ENCODE results near the gene DNAJB1.
"Not testable (repeated sequence)": the region's sequence is repeated elsewhere in the genome, so short reads cannot be mapped to it uniquely, and the experiment has no call there.

DNAJB1 gene

DNA sequence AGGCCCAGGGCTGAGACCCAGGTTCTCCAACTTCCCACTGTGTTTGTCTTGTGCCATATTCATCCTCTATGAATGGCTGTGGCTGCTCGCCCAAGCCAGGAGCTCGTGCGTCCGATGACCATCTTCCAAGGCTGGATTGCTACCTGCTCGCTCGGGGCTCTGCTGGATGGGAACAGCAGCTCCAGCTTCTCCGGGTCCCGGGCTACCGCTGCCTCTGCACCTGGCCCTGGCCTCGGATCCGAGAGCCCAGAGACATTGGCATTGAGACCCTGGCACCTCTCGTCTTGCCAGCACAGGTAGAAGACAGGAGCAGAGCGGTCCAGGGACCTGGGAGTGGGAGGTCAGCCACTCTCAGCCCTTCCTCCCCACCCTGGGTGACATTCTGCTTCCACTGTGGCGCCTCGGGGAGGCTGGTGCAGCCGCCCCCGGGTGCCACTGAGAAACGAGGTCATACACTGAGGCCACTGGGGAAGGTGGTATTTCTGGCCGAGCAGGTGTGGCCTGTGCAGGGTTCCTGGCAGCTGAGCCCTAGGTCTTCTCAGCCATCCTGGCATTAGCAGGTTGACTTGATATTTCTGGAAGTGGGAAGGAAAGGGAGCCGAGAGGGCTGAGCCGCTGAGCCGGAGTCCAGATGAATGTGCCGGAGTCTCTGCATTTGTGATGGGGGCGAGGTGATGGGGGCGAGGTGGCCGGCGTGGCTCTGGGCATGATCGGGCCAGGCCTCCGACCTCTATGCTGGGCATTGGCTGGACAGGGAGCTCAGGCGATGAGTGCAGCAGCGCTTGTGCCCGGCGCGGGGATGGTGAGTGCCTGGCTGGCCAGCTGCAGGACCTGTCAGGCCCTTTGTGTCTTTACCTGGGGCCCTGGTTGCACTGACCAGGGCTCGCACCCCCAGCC lies 35.1 kb upstream of the DNAJB1 start:
- peak in 2 of 14 donors; percentile 38 to 88 for DNase-seq

DNA sequence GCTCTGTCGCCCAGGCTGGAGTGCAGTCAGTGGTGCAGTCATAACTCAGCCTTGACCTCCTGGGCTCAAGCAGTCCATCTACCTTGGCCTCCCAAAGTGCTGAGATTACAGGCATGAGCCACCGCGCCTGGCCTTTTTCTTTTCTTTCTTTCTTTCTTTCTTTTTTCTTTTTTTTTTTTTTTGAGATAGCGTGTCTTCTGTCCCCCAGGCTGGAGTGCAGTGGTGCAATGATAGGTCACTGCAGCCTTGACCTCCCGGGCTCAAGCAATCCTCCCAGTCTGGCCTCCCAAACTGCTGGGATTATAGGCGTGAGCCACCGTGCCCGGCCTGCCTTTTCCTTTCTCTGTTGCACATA lies 33.8 kb upstream of the DNAJB1 start:
- not testable (repeated sequence) for DNase-seq

DNA sequence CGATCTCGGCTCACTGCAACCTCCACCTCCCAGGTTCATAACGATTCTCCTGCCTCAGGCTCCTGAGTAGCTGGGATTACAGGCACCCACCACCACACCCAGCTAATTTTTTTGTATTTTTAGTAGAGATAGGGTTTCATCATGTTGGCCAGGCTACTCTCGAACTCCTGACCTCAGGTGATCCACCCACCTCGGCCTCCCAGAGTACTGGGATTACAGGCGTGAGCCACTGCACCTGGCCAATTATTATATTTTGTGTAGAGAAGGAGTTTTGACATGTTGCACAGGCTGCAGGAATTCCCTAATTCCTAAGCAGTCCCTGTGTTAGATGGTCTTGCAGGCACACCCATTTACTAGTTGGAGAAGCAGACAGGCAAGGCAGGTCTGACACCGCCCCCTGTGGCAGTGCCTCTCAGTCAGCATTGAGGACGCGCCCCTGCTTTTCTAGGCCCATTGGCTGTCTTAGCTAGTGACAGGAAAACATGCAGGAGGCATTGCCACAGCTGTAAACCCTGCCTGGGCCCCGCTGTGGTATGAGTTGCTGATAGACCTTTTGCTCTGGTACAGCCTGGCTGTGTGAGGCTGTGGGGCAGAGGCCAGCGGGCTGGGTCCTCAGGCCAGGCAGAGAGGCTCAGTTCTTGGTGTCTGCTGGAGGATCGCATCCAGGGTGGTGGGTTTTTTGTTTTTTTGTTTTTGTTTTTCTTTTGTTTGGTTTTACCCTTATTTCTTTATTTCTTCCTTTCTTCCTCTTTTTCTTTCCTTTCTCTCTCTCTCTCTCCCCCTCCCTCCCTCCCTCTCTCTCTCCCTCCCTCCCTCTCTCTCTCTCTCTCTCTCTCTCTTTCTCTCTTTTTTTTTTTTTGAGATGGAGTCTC lies 33.2 kb upstream of the DNAJB1 start:
- peak in 8 of 14 donors; percentile 17 to 71 (median 30) for DNase-seq

DNA sequence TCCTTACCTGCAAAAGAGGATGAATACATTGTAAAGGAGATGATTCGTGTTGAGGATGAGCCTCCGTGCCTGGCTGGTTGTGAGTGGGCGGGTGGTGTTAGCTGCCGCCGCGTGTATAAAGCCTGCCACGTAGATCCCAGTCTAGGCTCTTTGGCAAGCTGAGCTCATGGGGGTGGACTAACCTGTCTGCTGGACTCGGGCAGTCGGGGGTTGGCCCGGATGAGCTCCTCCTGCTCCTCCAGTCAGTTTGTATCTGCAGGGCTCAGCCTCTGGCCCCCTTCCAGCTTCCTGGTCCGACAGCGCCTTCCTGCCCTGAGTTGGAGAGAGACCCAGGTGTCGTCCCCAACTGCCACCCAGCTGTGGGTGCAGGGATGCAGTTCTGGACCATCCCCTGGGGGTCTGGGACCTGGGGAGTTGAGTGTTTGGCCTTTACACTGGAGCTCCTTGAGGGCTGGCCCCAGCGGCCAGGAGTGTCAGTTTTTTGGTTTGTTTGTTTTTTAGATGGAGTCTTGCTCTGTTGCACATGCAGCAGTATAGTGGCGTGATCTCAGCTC lies 32.1 kb upstream of the DNAJB1 start:
- DNase-seq, result peak in 1 of 14 donors; percentile 67

DNA sequence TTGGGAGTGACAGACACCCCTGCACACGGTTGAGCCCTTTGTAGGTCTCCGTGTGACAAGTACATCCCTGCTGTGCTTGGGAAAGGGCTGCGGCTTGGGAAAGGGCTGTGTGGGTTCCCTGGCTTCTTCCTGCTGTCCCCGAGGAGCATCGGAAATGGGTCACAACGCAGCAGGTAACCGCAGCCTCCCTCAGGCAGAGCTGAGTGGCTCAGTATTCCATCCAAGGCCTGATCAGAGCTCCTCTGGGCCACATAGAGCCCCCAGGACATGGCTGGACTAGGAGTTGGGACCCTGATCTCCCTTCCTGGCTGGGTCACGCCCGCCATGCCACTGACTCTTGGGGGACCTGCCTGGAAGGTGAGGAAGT lies 27.5 kb upstream of the DNAJB1 start:
- no peak for DNase-seq

DNA sequence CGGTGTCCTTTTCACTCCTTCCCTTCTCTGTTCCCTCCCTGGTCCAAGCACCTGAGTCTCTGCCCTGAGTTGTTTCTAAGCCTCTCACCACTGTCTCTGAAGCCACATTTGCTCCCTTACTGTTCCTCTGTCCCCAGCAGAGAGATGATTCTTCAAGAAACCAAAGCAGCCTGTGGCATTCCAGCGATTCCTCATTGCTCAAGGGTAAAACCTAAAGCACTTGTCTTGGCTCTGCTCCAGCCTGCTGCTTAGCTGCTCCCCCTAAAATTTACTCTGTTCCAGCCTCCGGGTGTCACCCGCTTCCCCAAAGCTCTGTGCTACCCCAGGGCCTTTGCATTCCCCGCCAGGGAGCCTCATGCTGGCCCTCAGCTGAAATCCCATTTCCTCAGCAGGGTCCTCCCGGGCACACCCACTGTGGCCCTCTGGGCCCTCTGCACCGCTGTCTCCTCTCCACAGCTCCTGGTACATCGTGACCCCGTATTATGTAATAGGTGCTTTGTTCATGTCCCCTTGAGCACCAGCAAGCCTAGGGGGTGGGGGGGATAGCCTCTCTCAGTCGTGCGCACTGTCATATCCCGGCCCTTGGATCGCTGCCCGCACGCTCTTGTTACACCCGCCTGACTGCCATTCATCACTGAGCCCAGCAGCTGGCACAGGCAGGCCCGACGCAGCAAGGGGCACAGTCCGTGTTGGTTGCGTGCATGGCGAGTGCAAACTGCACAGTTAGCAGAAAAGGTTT lies 26.9 kb upstream of the DNAJB1 start:
- DNase-seq, result peak in 13 of 14 donors; percentile 34 to 93 (median 88)

DNA sequence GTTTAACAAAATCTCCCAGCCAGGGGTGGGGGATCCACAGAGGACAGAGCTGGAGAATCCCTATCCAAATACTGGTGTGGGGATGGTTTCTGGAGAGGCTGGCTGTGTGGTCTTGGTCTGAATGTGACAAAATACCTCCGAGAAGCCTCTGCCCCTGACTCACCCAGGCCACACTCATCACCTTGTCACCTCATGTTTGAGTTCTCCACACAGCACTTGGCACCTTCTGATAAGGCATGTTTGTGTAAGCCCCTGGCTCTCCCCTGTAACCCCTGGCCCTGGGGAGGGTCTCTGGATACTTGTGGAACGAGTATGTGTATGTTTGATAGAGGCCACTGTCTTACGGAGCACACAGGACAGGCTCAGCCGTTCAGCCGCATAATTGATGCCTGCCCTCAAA lies 25.9 kb upstream of the DNAJB1 start:
- DNase-seq, result peak in 2 of 14 donors; percentile 10 to 18

DNA sequence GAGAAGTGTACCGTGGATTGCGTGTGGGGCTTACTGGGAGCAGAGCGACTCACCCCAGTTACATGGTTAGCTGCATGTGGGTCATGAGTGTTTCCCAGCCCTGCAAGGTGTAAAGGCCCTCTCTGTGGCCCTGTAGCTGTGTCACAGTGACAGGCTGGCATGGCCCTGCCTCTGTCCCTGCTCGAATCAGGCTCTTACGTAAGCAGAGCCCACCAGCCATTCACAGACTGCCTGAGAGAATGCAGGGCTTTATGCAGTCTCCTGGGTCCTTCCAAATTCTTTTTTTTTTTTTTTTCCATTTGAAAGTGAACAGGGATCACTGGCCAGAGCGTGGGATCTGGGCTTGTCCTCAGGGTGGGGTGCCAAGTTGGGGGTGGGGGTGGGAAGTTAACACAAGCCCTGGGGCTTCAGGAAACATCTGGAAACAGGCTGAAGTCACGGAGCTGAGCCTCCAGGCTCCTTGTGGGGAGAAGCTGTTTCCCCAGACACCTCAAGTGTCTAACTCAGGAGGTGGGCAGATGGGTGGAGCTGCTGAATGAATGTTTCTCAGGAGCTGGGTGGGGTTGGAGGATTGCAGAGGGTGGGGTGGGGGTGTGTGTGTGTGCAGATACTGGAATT lies 24.6 kb upstream of the DNAJB1 start:
- DNase-seq, result peak in 6 of 14 donors; percentile 14 to 43 (median 32)

DNA sequence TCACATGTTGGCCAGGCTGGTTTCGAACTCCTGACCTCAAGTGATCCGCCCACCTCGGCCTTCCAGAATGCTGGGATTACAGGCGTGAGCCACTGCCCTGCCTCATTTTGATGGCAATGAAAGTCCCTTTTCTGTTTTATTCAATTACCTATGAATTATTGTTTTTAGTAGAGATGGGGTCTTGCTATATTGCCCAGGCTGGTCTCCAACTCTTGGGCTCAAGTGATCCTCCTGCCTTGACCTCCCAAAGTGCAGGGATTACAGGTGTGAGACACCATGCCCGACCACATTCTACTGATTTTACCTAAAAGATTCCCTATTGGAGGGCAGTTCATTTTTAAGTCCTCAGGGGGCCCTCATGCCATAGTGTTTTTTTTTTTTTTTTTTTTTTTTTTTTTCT lies 23.8 kb upstream of the DNAJB1 start:
- DNase-seq, result not testable (repeated sequence)

DNA sequence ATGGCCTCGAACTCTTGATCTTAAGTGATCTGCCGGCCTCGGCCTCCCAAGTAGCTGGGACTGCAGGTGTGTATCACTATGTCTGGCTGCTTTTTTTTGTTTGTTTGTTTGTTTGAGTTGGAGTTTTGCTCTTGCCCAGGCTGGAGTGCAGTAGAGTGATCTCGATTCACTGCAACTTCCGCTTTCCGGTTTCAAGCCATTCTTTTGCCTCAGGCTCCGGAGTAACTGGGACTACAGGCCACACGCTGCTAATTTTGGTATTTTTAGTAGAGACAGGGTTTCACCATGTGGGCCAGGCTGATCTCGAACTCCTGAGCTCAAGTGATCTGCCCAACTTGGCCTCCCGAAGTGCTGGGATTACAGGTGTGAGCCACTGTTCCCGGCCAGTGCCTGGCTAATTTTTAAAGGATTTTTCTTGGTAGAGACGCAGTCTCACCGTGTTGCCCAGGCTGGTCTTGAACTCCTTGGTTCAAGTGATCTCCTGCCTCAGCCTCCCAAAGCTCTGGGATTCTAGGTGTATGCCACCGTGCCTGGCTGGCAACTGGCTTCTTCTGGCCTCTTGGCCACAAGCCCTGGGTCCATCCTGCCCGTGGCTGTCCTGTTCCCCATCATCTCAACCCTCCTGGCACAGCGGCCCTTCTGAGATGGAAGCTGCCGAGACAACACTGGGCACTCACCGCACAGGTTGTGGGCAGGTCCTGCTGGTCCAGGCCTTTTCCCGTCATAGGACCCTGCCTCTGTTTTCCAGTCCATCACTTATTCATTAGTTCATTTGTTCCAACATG lies 22.7 kb upstream of the DNAJB1 start:
- DNase-seq, result peak in 1 of 14 donors; percentile 71

DNA sequence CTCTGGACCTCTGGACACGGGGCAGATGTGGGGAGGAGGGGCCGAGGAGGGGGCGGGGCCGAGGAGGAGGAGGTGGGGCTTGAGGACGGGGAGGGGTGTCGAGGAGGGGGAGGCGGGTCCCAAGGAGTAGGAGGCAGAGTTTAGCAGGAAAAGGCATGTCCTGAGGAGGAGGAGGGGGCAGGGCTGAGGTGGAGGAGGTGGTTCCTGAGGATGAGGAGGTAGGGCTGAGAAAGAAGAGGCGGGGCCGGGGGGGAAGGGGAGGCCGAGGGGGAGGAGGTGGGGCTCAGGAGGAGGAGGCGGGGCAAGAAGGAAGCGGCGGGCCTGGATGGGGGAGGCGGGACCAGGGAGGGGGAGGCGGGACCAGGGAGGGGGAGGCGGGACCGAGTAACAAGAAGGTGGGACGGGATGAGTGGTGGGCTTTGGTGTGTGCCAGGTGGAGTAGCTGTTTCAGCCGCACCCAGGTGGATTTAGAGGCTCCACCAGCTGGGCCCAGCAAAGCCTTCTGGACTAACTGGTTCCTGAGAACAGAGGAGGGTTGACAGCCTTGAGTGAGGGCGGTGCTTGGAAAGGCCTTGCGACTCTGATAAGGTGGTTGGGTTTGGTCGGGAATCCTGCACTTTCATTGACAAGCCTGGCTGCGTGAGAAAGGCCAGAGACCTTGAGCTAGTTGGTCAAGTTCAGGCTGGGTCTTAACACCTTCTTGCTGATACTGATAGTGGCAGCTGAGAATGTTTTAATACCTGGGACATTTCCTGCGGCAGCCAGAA lies 18.9 kb upstream of the DNAJB1 start:
- DNase-seq, result peak in 1 of 14 donors; percentile 21

DNA sequence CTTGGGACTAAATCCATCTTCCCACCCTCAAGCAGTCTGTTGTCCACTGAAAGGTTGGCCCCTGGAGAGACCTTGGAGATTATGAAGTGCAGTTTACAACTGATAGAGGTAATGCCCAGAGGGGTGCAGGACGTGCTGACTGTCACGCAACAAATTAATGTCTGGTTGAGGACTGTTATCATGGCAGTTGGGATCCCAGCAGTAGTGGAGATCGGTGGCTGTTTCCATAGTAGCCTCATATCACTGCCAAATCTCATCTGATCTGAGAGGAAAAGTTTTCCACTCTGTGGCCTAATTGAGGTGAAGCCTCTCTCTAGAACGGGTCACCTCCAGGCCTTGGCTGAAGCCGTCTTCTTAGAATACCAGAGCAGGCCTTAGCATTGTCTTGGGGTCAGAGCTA lies 15.3 kb upstream of the DNAJB1 start:
- no peak for DNase-seq

DNA sequence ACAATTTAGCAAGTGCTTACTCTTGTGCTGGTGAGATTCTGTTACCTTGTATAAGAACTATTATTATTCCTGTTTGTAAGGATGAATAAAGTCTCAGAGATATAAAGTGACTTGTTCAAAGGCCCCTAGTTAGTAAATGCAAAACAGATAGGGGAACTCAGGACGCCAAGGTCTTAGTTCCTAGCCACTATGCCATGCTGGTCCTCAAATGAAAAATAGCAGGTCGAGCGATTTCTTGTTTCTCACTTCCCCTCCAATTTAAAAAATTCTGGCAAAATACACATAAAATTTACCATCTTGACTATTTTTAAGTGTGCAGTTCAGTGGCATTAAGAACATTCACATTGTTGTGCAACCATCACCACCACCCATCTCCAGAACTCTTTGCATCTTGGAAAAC lies 12.3 kb upstream of the DNAJB1 start:
- no peak for DNase-seq

DNA sequence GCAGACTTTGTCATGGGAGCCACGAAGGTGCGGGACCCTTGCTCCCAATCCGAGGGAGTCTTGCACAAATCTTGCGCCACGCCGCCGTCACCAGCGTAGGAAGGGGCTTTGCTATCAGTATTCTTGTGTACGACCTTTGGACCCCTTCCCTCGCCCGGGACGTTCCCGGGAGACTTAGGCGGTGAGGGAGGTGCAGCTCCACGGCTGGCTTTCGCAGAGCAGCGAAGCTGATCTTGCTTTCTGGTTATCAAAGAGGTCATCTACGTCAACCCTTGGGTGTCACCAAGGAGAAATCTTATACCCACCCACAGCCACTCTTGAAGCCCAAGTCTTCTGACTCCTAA lies 11.8 kb upstream of the DNAJB1 start:
- peak in 6 of 14 donors; percentile 54 to 80 (median 74) for DNase-seq

DNA sequence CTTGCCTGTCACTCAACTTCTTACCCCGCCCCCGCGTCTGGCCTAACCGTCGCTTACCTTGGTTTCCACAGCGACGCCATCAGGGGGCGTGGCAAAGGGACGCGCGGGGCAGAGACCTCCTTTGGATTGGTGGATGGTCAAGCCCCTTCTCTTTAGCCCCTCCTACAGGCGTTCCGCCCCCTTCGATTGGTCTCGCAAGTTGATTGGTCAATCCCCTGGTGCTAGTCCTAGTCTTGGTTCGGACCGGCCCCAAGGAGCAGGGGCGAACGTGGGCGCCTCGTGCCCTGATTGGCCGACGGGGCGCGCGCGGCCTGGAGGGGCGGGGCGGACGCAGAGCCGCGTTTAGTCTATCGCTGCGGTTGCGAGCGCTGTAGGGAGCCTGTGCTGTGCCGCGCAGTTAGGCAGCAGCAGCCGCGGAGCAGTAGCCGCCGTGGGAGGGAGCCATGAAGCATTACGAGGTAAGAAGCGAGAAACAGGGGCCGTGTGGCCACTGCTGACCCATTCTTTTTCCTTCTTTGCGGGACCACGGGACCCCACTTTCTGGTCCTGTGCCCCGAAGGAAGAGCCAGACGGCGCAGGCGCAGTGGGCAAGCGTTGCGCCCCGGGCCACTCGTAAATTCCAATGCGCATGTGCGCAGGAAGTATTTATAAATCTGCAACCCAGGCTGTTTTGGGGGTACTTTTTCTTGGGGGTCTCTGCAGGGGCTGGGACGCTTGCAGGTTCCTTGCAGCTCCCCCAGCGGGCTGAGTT lies 11.2 kb upstream of the DNAJB1 start, which contains the start of gene TECR:
TECR (plus strand) TSS at position 341 of the 751 bp plus-strand sequence; CDS start at position 444, 103 bp downstream.
- DNase-seq, result peak; percentile 93 to 100 (median 99)

DNA sequence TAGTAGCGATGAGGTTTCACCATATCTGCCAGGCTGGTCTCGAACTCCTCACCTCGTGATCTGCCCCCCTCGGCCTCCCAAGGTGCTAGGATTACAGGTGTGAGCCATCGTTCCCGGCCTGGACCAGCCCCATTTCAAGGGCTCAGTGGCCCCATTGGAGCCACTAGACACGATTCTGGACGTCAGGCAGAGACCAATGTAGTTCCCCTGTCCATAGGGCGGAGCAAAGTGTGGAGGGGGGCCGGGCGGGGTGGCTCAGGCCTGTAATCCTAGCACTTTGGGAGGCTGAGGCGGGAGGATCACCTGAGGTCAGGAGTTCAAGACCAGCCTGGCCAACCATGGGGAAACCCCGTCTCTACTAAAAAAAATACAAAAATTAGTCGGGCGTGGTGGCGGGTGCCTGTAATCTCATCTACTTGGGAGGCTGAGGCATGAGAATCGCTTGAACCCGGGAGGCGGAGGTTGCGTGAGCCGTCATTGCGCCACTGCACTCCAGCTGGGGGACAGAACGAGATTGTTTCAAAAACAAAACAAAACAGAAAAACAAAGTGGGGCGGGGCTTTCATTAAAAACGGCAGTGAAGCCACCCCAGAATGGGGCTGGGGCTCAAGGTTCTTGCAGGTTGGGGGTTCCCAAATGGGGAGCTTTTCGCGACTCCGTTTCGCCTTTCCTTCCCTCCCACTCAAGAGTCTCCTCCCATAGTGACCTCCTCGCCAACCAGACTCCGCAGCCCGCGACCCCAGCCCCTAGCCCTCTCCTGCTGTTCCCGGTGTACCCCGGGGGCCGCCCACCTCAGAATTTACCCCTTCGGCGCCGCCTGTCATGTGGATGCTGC lies 10.4 kb upstream of the DNAJB1 start:
- no peak for DNase-seq

DNA sequence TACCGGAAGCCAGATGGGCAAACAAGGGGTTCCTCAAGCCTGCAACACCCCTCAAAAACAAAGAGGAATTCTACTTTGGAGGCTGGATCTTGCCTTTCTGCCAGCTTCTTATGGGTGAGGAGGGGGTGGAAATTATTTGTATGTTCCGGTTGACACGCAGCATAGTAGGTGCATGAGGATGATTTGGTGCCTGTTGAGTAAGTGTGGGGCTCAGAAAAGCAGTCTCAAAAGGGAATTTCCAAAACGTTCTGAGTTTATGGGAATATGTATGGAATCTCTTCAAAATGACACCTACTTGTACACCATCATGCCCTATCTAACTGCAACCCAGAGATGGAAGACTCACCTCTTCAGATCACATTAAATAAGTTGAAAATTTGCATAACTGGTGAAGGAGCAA lies 8.2 kb upstream of the DNAJB1 start:
- DNase-seq, result no peak

DNA sequence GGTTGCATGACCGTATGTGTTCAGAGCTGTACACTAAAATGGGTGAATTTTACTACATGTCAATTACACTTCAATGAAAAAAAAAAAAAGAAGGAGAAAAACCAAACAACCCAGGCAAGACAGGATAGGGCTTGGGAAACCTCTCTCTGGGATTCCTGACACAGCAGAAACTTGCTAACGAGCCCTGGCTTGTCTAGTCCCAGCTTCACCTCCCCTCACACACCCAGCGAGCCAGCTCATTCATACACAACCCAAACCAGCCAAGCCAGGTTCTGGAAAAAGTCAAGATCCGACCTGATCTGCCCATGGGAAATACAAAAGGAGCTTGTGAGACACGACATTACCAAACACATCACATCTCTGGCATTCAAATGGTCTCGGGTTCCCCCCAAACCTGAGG lies 7.5 kb upstream of the DNAJB1 start:
- DNase-seq, result peak in 1 of 14 donors; percentile 11

Data from C1 segment of cervical spinal cord (tissue), 14 donors.